ENCODE measurements around the gene NUP214.

The NUP214 gene

DNA sequence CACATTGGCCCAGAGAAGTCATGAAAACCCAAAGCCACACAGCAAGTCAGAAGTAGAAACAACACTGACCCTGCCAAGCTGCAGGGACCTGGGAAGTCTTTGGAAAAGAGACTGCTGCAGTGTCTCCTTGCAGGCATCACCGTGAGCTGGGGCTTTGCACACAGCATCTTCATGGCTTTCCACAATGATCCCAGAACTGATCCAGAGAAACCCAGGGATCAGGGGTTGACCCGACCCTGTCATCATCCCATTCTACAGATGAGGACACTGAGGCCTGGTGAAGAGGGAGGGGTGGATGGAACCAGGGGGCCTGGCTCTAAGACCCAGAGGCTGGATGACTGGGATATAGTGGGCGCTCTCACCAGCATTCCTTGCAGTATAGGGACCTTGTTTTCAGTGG lies 155.3 kb downstream of the NUP214 start:
- no peak for DNase-seq

DNA sequence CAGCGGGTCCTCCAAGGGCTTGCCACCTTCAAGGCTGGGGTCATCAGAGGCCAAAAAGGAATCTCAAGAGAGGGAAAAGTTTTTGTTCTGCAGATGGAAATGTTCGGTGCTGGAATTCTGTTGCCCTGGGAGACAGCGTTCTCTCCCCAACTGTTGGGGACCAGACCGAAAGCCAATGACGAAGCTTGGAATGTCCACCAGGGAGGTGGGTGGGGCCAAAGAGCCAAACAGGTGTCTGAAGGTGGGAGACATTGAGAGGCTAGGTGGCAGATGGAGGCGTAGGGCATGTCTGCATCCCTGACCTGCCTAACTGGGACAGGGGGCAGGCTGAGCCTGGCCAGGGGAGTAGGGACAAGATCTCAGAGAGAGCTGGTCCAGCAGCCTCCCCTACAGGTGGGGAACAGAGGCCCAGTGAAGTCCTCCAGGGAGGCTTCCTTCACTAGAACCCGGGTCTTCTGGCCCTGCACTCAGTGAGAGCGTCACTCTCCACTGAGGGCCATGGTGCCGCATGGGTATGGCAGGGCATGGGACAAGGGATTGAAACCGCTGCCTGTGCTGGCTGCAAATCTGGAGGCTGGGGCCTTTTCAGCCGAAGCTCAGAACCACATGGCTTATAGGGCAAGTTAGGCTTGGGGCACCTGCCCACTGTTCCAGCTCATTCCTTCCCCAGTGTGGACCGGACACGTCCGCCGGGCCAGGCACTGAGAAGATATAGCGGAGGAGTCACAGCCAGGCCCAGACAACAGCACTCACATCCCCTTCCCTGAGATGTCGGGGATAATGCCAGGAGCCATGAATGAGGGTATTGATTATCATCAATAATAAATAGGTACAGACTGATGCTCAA lies 156.0 kb downstream of the NUP214 start:
- DNase-seq, result no peak

DNA sequence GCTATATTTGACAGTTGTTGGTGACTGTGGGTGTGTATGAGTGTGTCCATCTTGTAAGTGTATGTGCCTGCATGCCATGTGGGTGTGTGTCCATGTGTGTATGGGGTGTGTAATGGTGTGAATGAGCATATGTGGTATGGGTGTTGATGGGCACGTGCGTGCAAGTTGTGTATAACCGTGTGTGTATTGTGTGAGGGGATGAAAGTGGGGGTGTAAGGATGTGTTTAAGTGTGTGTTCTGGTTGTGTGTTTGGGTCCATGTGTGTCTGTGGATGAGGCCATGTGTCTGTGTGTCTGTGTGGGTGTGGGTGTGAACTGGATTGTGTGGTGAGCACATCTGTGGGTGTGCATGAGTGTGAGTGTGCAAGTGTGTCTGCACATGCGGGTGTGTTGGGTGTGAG lies 156.8 kb downstream of the NUP214 start:
- DNase-seq, result no peak

DNA sequence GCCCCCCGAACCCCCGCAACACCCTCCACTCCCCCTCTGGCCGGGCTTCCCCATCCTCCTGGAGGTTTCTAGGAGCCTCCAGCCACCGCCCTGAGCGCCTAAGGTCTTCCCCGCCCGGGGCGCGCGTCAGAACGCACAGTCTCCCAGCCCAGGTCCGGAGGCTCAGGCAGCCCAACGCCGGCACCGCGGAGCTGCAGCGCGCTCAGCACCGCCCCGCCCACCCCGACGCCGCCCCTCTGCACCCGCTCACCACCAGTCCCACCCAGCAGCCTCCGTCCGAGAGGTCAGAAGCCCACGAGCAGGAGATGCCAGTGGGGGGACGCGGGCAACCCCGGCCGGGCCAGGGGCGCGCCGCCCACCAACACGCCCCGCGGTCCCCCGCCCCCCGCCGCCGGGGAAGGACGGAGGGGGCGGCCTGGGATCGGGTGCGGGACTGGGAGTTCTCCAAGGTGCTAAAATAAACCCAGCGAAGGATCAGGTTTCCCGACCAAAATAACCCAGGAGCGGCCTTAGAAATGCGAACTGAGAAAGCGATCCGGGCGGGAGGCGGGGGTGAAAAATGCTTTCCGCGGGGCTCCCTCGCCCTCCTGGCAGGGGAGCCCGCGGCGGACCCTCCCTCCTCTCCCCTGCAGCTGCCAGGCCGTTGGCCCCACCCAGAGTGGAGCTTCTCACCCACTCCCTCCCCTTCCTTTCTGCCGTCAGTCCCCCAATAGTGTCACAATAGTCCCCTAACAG lies 157.5 kb downstream of the NUP214 start:
- DNase-seq, result peak; percentile 62

Measured in hematopoietic multipotent progenitor cell treated with erythropoietin and hydrocortisone succinate and interleukin-3 and kit ligand, for 6 days (in vitro differentiated cells).